K562 (cell line): ENCODE data around the gene NOTO. TPM values are rescaled to one million over a fixed set of nuclear protein-coding genes. Genes with fewer than 3 reads are reported as not detected.

Experiments used
- CBX1 ChIP-seq: sonication (generic); IDR thresholded peaks from 2 replicates; pipeline ENCODE4 v1.6.1; 2016; ENCODE audit warnings: antibody characterized with exemption, low read depth, mild to moderate bottlenecking
- CC2D1A ChIP-seq: fragments of 450-650 bp; IDR thresholded peaks from 2 replicates; pipeline ENCODE4 v1.6.1; 2017; ENCODE audit warnings: mild to moderate bottlenecking
- CHD2 ChIP-seq: IDR thresholded peaks from 2 replicates; pipeline ENCODE4 v1.6.1; 2011; ENCODE audit warnings: low read depth, low read length
- CSDE1 ChIP-seq, 2 experiments: fragments of 450-650 bp; IDR thresholded peaks; 2 replicates each; pipeline ENCODE4 v1.6.1; 2016; ENCODE audit warnings: mild to moderate bottlenecking in 1 of 2
- GATA2 ChIP-seq: sonication (generic); formaldehyde crosslinking; IDR thresholded peaks from 2 replicates; pipeline ENCODE4 v1.4.0; 2020; ENCODE audit warnings: mild to moderate bottlenecking, missing genetic modification reagents
- KLF10 ChIP-seq: fragments of 250-450 bp; sonication (Bioruptor Pico); IDR thresholded peaks from 2 replicates; pipeline ENCODE4 v1.6.1; 2021; ENCODE audit warnings: matching md5 sums
- MCM3 ChIP-seq: fragments of 450-650 bp; IDR thresholded peaks from 2 replicates; pipeline ENCODE4 v1.6.1; 2016
- MEF2A ChIP-seq: IDR thresholded peaks from 2 replicates; pipeline ENCODE4 v1.6.1; 2011; ENCODE audit warnings: low read depth, mild to moderate bottlenecking, low read length, moderate library complexity; ENCODE audit not compliant: control insufficient read depth
- MYNN ChIP-seq, 2 experiments: sonication (generic); formaldehyde crosslinking in 1 of 2; IDR thresholded peaks; 2 replicates each; pipeline versions ENCODE4 v1.5.0 to v1.6.1; 2016 to 2020; ENCODE audit warnings: antibody characterized with exemption in 1 of 2, missing genetic modification reagents in 1 of 2
- NFXL1 ChIP-seq: fragments of 450-650 bp; formaldehyde crosslinking; IDR thresholded peaks from 2 replicates; pipeline ENCODE4 v1.4.0; 2021; ENCODE audit warnings: mild to moderate bottlenecking
- NFYB ChIP-seq: IDR thresholded peaks from 2 replicates; pipeline ENCODE4 v1.6.1; 2011; ENCODE audit warnings: mild to moderate bottlenecking, moderate library complexity; ENCODE audit not compliant: insufficient read length; ENCODE audit errors: extremely low read depth
- PHB ChIP-seq: fragments of 250-450 bp; sonication (Bioruptor Pico); IDR thresholded peaks from 2 replicates; pipeline ENCODE4 v1.5.0; 2021
- PHF8 ChIP-seq: fragments of 200-600 bp; sonication (generic); IDR thresholded peaks from 2 replicates; pipeline ENCODE4 v1.6.1; 2012; ENCODE audit warnings: mixed run types, mild to moderate bottlenecking, inconsistent platforms, low read length, moderate library complexity, borderline replicate concordance
- POLR3G ChIP-seq: IDR thresholded peaks from 2 replicates; pipeline ENCODE4 v1.6.1; 2011; ENCODE audit not compliant: insufficient read length, insufficient replicate concordance; ENCODE audit errors: extremely low read depth
- PTRF ChIP-seq: fragments of 450-650 bp; IDR thresholded peaks from 2 replicates; pipeline ENCODE4 v1.6.1; 2016; ENCODE audit warnings: mild to moderate bottlenecking, missing genetic modification characterization, missing compliant biosample characterization
- RBM22 ChIP-seq: fragments of 200-400 bp; formaldehyde crosslinking; IDR thresholded peaks from 2 replicates; pipeline ENCODE4 v1.6.1; 2018; ENCODE audit warnings: low read length, low read depth; ENCODE audit not compliant: poor library complexity, severe bottlenecking
- TARDBP ChIP-seq: fragments of 450-650 bp; IDR thresholded peaks from 2 replicates; pipeline ENCODE4 v1.6.1; 2016
- ZNF766 ChIP-seq: fragments of 200-800 bp; sonication (Bioruptor generic); conservative IDR thresholded peaks from 2 replicates; pipeline ENCODE4 v1.6.1; 2016; ENCODE audit warnings: missing genetic modification characterization, missing compliant biosample characterization
- ZNF77 ChIP-seq: fragments of 250-450 bp; sonication (Bioruptor Pico); IDR thresholded peaks from 2 replicates; pipeline ENCODE4 v1.5.0; 2020
- ZNF780A ChIP-seq: fragments of 250-450 bp; sonication (Bioruptor Pico); IDR thresholded peaks from 2 replicates; pipeline ENCODE4 v1.5.0; 2021; ENCODE audit warnings: mild to moderate bottlenecking
- polyA plus RNA-seq, 8 experiments: library from polyadenylated mRNA; depleted of rRNA in 4 of 8; stranded (reverse) in 5 of 8; unstranded in 3 of 8; fragments of >200 nt; fragmentation: Nextera tagmentation in 2 of 8; fragmentation: Illumina TruSeq in 1 of 8; extraction: Ambion mirVana in 2 of 8; extraction: Trizol in 1 of 8; gene quantifications; 2 replicates each; pipeline versions ENCODE4 v1.2.1 to v1.2.3, GENCODE V29; 2011 to 2014; ENCODE audit warnings: inconsistent platforms in 1 of 8, missing spikeins in 1 of 8
- total RNA-seq, 7 experiments: library from RNA; depleted of rRNA in 6 of 7; stranded (reverse); fragments of >200 nt in 6 of 7; fragmentation: Illumina TruSeq in 2 of 7; extraction: Trizol in 2 of 7; gene quantifications; 2 replicates each; pipeline versions ENCODE4 v1.2.1 to v1.2.3, GENCODE V29; 2011 to 2021; ENCODE audit warnings: low replicate concordance in 1 of 7
- TF ChIP-seq, protein P1 (sequence below): fragments of 250-450 bp; sonication (Bioruptor Pico); IDR thresholded peaks from 2 replicates; pipeline ENCODE4 v1.5.0; 2020; ENCODE audit warnings: mild to moderate bottlenecking
- TF ChIP-seq, protein P2 (sequence below): fragments of 250-450 bp; sonication (Bioruptor Pico); IDR thresholded peaks from 2 replicates; pipeline ENCODE4 v1.8.0; 2021; ENCODE audit warnings: moderate library complexity, mild to moderate bottlenecking, inconsistent platforms
- TF ChIP-seq, protein P3 (sequence below): IDR thresholded peaks from 2 replicates; pipeline ENCODE4 v1.6.1; 2011; ENCODE audit warnings: borderline replicate concordance, low read depth, mild to moderate bottlenecking, moderate library complexity, low read length; ENCODE audit not compliant: insufficient read depth, poor library complexity, severe bottlenecking
- TF ChIP-seq, protein P4 (sequence below): fragments of 150-350 bp; IDR thresholded peaks from 2 replicates; pipeline ENCODE4 v1.6.1; 2014; ENCODE audit warnings: low read depth, mild to moderate bottlenecking, low read length, borderline replicate concordance

The NOTO gene
- total and polyA plus RNA-seq, 9 of the 15 experiments (the other 6 are each of a cell fraction or from before 2014, with no cell fraction given): not detected

DNA sequence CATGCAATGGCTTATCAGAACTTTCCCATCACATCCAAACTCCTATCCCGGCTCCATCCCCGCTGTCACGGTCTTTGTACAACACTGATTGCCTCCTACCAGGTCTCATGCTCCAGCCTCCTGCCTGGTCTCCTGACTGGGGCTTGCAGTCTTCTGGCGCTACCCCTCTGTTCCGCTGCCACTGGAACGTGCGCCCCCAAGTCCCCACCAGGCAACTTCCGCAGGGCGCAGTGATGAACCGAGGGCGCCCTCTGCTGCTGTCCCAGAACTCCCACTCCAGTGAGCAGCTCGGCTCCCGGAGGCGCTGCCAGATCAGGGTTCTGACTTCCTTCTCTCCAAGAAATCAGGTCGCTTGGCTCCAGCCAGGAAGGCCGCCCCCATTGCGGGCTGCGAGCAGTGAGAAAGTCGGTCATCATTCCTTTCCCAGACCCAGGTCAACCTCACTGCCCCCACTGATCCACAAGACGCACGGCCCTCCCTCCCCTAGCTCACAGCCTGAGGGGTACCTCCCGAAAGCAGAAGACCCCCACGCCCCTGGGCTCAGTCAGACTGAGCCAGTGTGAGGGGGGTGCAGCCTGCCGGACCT, 45.7 kb upstream of the NOTO start (continued):
- TF ChIP-seq MYNN (IDR thresholded peaks at IDR 0.05): 0 out of 2 replicates have a peak, but pooled peaks have one; percentile 25
- TF ChIP-seq MYNN (CRISPR knock-in tag; IDR thresholded peaks at IDR 0.05): no peak
- TF ChIP-seq, protein P1, sequence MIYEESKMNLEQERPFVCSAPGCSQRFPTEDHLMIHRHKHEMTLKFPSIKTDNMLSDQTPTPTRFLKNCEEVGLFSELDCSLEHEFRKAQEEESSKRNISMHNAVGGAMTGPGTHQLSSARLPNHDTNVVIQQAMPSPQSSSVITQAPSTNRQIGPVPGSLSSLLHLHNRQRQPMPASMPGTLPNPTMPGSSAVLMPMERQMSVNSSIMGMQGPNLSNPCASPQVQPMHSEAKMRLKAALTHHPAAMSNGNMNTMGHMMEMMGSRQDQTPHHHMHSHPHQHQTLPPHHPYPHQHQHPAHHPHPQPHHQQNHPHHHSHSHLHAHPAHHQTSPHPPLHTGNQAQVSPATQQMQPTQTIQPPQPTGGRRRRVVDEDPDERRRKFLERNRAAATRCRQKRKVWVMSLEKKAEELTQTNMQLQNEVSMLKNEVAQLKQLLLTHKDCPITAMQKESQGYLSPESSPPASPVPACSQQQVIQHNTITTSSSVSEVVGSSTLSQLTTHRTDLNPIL: no peak
- TF ChIP-seq NFXL1: no peak
- TF ChIP-seq GATA2 (CRISPR knock-in tag): no peak
- TF ChIP-seq PHB (CRISPR knock-in tag): no peak
- peak; percentile 69 for TF ChIP-seq CC2D1A
- TF ChIP-seq ZNF766 (CRISPR knock-in tag): no peak
- TF ChIP-seq ZNF780A (CRISPR knock-in tag): no peak
- TF ChIP-seq POLR3G: no peak
- TF ChIP-seq, protein P2, sequence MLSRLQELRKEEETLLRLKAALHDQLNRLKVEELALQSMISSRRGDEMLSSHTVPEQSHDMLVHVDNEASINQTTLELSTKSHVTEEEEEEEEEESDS (CRISPR knock-in tag): no peak
- no peak for TF ChIP-seq MCM3
- no peak for TF ChIP-seq CHD2
- TF ChIP-seq PHF8: no peak
- no peak for TF ChIP-seq CBX1
- no peak for TF ChIP-seq KLF10 (CRISPR knock-in tag)
- TF ChIP-seq, protein P3, sequence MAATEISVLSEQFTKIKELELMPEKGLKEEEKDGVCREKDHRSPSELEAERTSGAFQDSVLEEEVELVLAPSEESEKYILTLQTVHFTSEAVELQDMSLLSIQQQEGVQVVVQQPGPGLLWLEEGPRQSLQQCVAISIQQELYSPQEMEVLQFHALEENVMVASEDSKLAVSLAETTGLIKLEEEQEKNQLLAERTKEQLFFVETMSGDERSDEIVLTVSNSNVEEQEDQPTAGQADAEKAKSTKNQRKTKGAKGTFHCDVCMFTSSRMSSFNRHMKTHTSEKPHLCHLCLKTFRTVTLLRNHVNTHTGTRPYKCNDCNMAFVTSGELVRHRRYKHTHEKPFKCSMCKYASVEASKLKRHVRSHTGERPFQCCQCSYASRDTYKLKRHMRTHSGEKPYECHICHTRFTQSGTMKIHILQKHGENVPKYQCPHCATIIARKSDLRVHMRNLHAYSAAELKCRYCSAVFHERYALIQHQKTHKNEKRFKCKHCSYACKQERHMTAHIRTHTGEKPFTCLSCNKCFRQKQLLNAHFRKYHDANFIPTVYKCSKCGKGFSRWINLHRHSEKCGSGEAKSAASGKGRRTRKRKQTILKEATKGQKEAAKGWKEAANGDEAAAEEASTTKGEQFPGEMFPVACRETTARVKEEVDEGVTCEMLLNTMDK: peak; percentile 4
- TF ChIP-seq CSDE1 (IDR thresholded peaks at IDR 0.05): no peak
- no peak for TF ChIP-seq MEF2A
- TF ChIP-seq RBM22: no peak
- no peak for TF ChIP-seq NFYB
- no peak for TF ChIP-seq TARDBP
- TF ChIP-seq ZNF77 (CRISPR knock-in tag): no peak
- TF ChIP-seq, protein P4, sequence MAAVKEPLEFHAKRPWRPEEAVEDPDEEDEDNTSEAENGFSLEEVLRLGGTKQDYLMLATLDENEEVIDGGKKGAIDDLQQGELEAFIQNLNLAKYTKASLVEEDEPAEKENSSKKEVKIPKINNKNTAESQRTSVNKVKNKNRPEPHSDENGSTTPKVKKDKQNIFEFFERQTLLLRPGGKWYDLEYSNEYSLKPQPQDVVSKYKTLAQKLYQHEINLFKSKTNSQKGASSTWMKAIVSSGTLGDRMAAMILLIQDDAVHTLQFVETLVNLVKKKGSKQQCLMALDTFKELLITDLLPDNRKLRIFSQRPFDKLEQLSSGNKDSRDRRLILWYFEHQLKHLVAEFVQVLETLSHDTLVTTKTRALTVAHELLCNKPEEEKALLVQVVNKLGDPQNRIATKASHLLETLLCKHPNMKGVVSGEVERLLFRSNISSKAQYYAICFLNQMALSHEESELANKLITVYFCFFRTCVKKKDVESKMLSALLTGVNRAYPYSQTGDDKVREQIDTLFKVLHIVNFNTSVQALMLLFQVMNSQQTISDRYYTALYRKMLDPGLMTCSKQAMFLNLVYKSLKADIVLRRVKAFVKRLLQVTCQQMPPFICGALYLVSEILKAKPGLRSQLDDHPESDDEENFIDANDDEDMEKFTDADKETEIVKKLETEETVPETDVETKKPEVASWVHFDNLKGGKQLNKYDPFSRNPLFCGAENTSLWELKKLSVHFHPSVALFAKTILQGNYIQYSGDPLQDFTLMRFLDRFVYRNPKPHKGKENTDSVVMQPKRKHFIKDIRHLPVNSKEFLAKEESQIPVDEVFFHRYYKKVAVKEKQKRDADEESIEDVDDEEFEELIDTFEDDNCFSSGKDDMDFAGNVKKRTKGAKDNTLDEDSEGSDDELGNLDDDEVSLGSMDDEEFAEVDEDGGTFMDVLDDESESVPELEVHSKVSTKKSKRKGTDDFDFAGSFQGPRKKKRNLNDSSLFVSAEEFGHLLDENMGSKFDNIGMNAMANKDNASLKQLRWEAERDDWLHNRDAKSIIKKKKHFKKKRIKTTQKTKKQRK: no peak
- no peak for TF ChIP-seq PTRF
